ENCODE measurements around the gene NFYC.

Gene NFYC

GRCh38 chr1:40760984-40761383 is 69.5 kb downstream of the NFYC start:
- DNase-seq (ENCODE audit: low read depth), result no peak

GRCh38 chr1:40762144-40762923 is 70.8 kb downstream of the NFYC start:
- no peak for DNase-seq (ENCODE audit: low read depth)

- DNase-seq (ENCODE audit: low read depth), result no peak
These were observed 72.4 kb downstream of the NFYC start for GRCh38 chr1:40763742-40764532.

- no peak for DNase-seq (ENCODE audit: low read depth)
These were observed 73.5 kb downstream of the NFYC start for GRCh38 chr1:40764981-40765380.

GRCh38 chr1:40766017-40766416 is 74.5 kb downstream of the NFYC start:
- DNase-seq (ENCODE audit: low read depth), result no peak

GRCh38 chr1:40766560-40766959 is 75.1 kb downstream of the NFYC start:
- DNase-seq (ENCODE audit: low read depth), result no peak

- no peak for DNase-seq (ENCODE audit: low read depth)
These were observed 76.9 kb downstream of the NFYC start for GRCh38 chr1:40768146-40768990.

GRCh38 chr1:40769815-40770214 is 78.3 kb downstream of the NFYC start:
- no peak for DNase-seq (ENCODE audit: low read depth)

GRCh38 chr1:40770296-40771070 is 79.0 kb downstream of the NFYC start:
- no peak for DNase-seq (ENCODE audit: low read depth)

- DNase-seq (ENCODE audit: low read depth), result no peak
These were observed 80.8 kb downstream of the NFYC start for GRCh38 chr1:40772146-40772955.

GRCh38 chr1:40773748-40774265 is 82.3 kb downstream of the NFYC start:
- no peak for DNase-seq (ENCODE audit: low read depth)

- peak; percentile 37 for DNase-seq (ENCODE audit: low read depth)
These were observed 82.9 kb downstream of the NFYC start for GRCh38 chr1:40774266-40774998.

GRCh38 chr1:40776236-40777072 is 85.0 kb downstream of the NFYC start:
- no peak for DNase-seq (ENCODE audit: low read depth)

GRCh38 chr1:40777224-40777970 is 85.9 kb downstream of the NFYC start:
- no peak for DNase-seq (ENCODE audit: low read depth)

- no peak for DNase-seq (ENCODE audit: low read depth)
These were observed 89.4 kb downstream of the NFYC start for GRCh38 chr1:40780678-40781607.

- no peak for DNase-seq (ENCODE audit: low read depth)
These were observed 90.1 kb downstream of the NFYC start for GRCh38 chr1:40781608-40781971.

GRCh38 chr1:40782371-40782956 is 91.0 kb downstream of the NFYC start:
- no peak for DNase-seq (ENCODE audit: low read depth)
